ENCODE data around the gene RNASEH2A.

- no peak for TF ChIP-seq POLR2A (IDR thresholded peaks at IDR 0.05; ENCODE audit: low read depth, low read length)
- peak; percentile 15; the same call in 1 of the 2 replicates for TF ChIP-seq POLR2AphosphoS5 (IDR thresholded peaks at IDR 0.05; ENCODE audit: low read depth, low read length)
- TF ChIP-seq TAF1 (IDR thresholded peaks at IDR 0.05; ENCODE audit: borderline replicate concordance, low read depth, low read length): no peak
Observed at GRCh38 chr19:12784394-12784870, 22.0 kb upstream of the RNASEH2A start.

Data from GM12892 (cell line).